Endodermal cell (in vitro differentiated cells): ENCODE data around the gene IFNG-AS1. TPM values are rescaled to one million over a fixed set of nuclear protein-coding genes. Genes with fewer than 3 reads are reported as not detected.

Experiments used
- DNase-seq: peaks from one replicate; pipeline ENCODE4 v3.0.0-alpha.2; 2017
- H3K27ac ChIP-seq: 2 replicates; pipeline ENCODE4 v1.5.1; 2013; ENCODE audit warnings: mild to moderate bottlenecking, low read depth, low read length, moderate library complexity
- H3K27me3 ChIP-seq: 2 replicates; pipeline ENCODE4 v1.6.1; 2013; ENCODE audit warnings: mild to moderate bottlenecking, low read length, moderate library complexity; ENCODE audit not compliant: insufficient read depth, control insufficient read depth, poor library complexity, severe bottlenecking
- H3K36me3 ChIP-seq: 2 replicates; pipeline ENCODE4 v1.7.0; 2013; ENCODE audit warnings: mild to moderate bottlenecking, low read length, moderate library complexity; ENCODE audit not compliant: control insufficient read depth, insufficient read depth
- H3K4me1 ChIP-seq: one replicate; pipeline ENCODE4 v1.7.0; 2013; ENCODE audit warnings: low read length; ENCODE audit not compliant: control insufficient read depth, insufficient read depth
- H3K4me3 ChIP-seq: 2 replicates; pipeline ENCODE4 v1.5.1; 2013; ENCODE audit warnings: mild to moderate bottlenecking, low read length, moderate library complexity
- H3K9ac ChIP-seq: 2 replicates; pipeline ENCODE4 v1.6.1; 2013; ENCODE audit warnings: mild to moderate bottlenecking, low read length, moderate library complexity; ENCODE audit not compliant: poor library complexity, severe bottlenecking; ENCODE audit errors: extremely low read depth
- H3K9me3 ChIP-seq: 2 replicates; pipeline ENCODE4 v1.6.1; 2013; ENCODE audit warnings: mild to moderate bottlenecking, low read length, moderate library complexity; ENCODE audit not compliant: control insufficient read depth
- H3K27ac Mint-ChIP-seq: 2 replicates; pipeline ENCODE4 v1.8.0; 2020; ENCODE audit warnings: mixed read lengths
- H3K27me3 Mint-ChIP-seq: 2 replicates; pipeline ENCODE4 v1.8.0; 2021; ENCODE audit warnings: mild to moderate bottlenecking, mixed read lengths; ENCODE audit not compliant: insufficient read depth
- H3K36me3 Mint-ChIP-seq: 2 replicates; pipeline ENCODE4 v1.8.0; 2020; ENCODE audit warnings: low read depth, mixed read lengths
- H3K4me1 Mint-ChIP-seq: 2 replicates; pipeline ENCODE4 v1.8.0; 2020; ENCODE audit warnings: mixed read lengths
- H3K4me3 Mint-ChIP-seq: 2 replicates; pipeline ENCODE4 v1.8.0; 2020; ENCODE audit warnings: mild to moderate bottlenecking, moderate library complexity, mixed read lengths
- H3K9me3 Mint-ChIP-seq: 2 replicates; pipeline ENCODE4 v1.8.0; 2020; ENCODE audit warnings: mild to moderate bottlenecking, mixed read lengths
- CTCF ChIP-seq: fragments of 200-600 bp; sonication (generic); conservative IDR thresholded peaks from 2 replicates; pipeline ENCODE4 v1.5.0; 2021; ENCODE audit warnings: antibody characterized with exemption, mild to moderate bottlenecking
- WGBS, 2 experiments: methylation state at CpG; one replicate each; pipeline versions ENCODE4 v1.1.5 to v1.1.7; 2013; ENCODE audit warnings: missing lambda C conversion rate in 2 of 2, mixed read lengths in 1 of 2; ENCODE audit not compliant: insufficient coverage in 1 of 2, insufficient read length in 1 of 2; 5-methylcytosine and 5-hydroxymethylcytosine counted together
- total RNA-seq, 2 donors: library from RNA; stranded (reverse); fragmentation: NEBNext Ultra II Directional in 1 of 2; extraction: Animal tissue kit (Norgen Biotek cat#: 25700) in 1 of 2; gene quantifications; 2 replicates in 1 of 2; 3 replicates in 1 of 2; pipeline ENCODE4 v1.2.1, GENCODE V29; 2021

Gene IFNG-AS1
- total RNA-seq, 2 donors from 2014 or later = not detected

GRCh38 chr12:68038650-68039049 lies 49.4 kb downstream of the IFNG-AS1 start:
- H3K4me1 Mint-ChIP-seq = peaks cover 2% of the 10 kb centered on the region
- H3K36me3 Mint-ChIP-seq = no peaks in the 10 kb centered on the region
- Histone ChIP-seq H3K4me1 (no peaks in the 10 kb centered on the region), H3K27me3 (no peaks in the 10 kb centered on the region), H3K27ac (no peak overlapping the region), H3K4me3 (no peak overlapping the region), H3K9ac (no peak overlapping the region), H3K36me3 (no peaks in the 10 kb centered on the region), H3K9me3 (no peaks in the 10 kb centered on the region)
- no peak for TF ChIP-seq CTCF
- no peak overlapping the region for H3K27ac Mint-ChIP-seq
- H3K9me3 Mint-ChIP-seq = no peaks in the 10 kb centered on the region
- WGBS, 2 experiments = 81 to 98% methylated on average over 3 of the region's 3 CpGs
- no peak overlapping the region for H3K4me3 Mint-ChIP-seq
- DNase-seq = no peak
- no peaks in the 10 kb centered on the region for H3K27me3 Mint-ChIP-seq

DNA sequence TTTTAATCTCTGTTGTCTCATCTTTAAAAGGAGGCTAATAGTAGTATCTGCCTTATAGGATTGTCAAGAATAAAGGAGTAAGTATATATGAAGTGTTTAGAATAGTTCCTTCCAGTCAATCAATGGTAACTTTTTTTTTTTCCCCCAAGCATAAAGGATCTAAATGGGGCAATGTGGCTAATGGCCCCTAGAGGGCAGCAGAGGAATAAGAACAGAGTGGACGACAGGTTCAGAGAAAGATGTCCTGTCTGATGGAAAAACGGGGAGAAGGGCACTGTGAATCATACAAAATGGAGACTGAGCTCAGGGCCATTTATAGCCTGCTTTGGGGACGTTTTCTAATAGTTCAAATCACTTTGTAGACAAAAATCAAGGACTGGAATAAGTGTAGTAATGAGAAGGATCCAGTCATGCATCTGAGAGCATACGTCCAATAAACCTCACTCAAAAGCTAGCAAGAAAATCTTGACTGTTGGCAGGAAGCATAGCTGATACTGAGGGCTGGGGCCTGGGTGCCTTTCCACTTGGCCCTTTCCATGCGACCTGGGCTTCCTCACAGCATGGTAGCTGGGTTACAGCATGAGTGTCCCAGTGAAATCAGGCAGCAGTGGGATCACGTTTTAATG lies 51.3 kb downstream of the IFNG-AS1 start:
- Mint-ChIP-seq H3K4me3 (no peak overlapping the region), H3K4me1 (peaks cover 2% of the 10 kb centered on the region), H3K9me3 (peaks cover 4% of the 10 kb centered on the region), H3K27ac (no peak overlapping the region), H3K36me3 (no peaks in the 10 kb centered on the region), H3K27me3 (no peaks in the 10 kb centered on the region)
- H3K9ac ChIP-seq = no peak overlapping the region
- no peaks in the 10 kb centered on the region for H3K9me3 ChIP-seq
- no peaks in the 10 kb centered on the region for H3K4me1 ChIP-seq
- no peaks in the 10 kb centered on the region for H3K27me3 ChIP-seq
- TF ChIP-seq CTCF = peak; percentile 95
- no peak overlapping the region for H3K27ac ChIP-seq
- 30 to 40% methylated on average over 5 to 6 of the region's 6 CpGs for WGBS, 2 experiments
- no peaks in the 10 kb centered on the region for H3K36me3 ChIP-seq
- peak; percentile 89 for DNase-seq
- H3K4me3 ChIP-seq = no peak overlapping the region

- Histone ChIP-seq H3K9me3 (no peaks in the 10 kb centered on the region), H3K27ac (no peak overlapping the region), H3K4me1 (no peaks in the 10 kb centered on the region), H3K27me3 (no peaks in the 10 kb centered on the region), H3K9ac (no peak overlapping the region), H3K4me3 (no peak overlapping the region), H3K36me3 (no peaks in the 10 kb centered on the region)
- Mint-ChIP-seq H3K4me3 (no peak overlapping the region), H3K27ac (no peak overlapping the region), H3K9me3 (peaks cover 13% of the 10 kb centered on the region), H3K36me3 (no peaks in the 10 kb centered on the region), H3K4me1 (peaks cover 2% of the 10 kb centered on the region), H3K27me3 (no peaks in the 10 kb centered on the region)
- 67 to 91% methylated on average over 1 to 6 of the region's 6 CpGs for WGBS, 2 experiments
- TF ChIP-seq CTCF = no peak
- DNase-seq = peak; percentile 61
Measured at GRCh38 chr12:68042212-68042699, 53.0 kb downstream of the IFNG-AS1 start.
